Stimulated activated CD4-positive, alpha-beta T cell treated with anti-CD3 and anti-CD28 coated beads, Interleukin-15, amount 100 ng/mL, for 1 hour (primary cell): ENCODE measurements around the gene TFF1.

Source experiments
- DNase-seq, 2 donors: peaks; one replicate each; pipeline ENCODE4 v3.0.0-alpha.2; 2020; ENCODE audit warnings: low read depth in 1 of 2, low spot score in 1 of 2

The TFF1 gene

GRCh38 chr21:42398436-42399028 lies 32.2 kb upstream of the TFF1 start:
- DNase-seq = no peak

DNA sequence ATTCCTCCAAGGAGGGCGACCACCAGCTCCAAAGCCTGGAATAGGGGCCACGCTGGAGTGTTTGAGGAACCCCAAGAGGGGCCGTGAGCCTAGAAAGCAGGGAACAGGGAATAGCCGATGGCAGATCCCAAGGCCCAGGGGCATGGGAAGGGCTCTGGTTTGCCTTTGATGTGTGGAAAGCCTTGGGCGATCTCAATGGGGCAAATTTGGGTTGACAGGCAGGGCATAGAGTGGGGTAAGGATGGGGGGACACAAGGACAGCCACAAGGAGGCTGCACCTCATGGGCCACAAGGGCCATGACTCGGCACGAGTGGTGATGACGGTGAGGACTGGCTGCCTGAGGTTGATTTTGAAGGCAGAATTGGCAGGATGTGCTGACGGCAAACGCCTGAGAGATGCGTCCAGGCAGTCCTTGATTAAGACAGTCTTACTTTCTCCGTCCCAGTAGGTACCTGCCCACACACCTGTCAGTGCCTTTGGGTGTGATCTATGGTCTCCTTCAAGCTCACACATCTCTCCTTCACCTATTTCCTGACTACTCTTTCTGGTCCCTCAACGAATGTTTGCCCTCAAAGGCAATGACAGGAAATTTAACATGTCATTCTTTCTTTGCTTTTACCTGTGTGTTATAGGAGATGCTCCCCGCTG lies 31.5 kb upstream of the TFF1 start:
- DNase-seq = no peak

DNA sequence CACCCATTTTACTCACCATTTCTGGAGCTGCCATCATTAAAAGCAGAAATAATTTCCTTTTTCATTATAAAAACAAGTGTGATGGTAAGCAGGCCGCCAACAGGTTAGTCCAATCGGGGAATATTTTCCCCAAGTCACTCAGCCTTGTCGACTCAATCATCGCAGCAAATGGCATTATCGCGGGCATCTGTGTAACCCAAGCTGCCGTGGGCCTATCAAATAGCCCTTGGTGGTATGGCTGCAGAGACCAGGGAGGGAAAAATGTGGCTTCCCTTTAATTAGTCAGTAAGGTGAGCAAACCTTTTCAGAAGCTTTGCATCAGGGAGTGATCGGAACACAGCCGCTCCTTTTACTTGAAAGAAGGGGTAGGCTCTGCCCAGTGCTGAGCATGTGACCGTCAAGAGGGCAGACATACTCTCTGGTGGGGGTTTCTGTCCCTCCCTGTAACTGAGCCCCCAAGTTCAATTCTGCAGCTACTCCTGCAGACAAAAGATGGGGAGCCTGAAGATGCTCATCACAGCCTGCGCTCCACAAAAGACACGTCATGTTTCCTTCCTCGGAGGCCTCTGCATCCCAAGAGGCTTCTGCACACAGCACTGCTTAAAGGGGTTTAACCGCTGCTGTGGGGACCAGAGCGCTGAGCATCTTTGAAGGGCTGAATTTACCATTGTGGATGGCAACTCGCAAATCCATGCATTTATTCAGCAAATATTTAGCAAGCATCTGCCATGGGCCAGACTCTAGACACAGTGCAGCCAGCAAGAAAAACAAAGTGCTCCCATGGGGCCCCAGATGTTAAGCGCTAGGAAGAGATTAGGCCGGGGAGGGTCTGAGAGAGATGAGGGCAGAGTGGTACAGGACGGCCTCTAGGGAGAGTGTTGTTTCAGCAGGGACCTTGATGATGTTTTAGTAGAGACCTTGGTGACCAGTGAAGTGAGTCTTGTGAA lies 30.7 kb upstream of the TFF1 start:
- no peak for DNase-seq

- no peak for DNase-seq
Measured at GRCh38 chr21:42395905-42396651, 29.7 kb upstream of the TFF1 start, which contains the start of gene TMPRSS3. TMPRSS3 (minus strand) TSS chr21:42396052; CDS start chr21:42395417, 635 bp downstream.

- DNase-seq = no peak
Measured at GRCh38 chr21:42395302-42395701, 29.0 kb upstream of the TFF1 start.

DNA sequence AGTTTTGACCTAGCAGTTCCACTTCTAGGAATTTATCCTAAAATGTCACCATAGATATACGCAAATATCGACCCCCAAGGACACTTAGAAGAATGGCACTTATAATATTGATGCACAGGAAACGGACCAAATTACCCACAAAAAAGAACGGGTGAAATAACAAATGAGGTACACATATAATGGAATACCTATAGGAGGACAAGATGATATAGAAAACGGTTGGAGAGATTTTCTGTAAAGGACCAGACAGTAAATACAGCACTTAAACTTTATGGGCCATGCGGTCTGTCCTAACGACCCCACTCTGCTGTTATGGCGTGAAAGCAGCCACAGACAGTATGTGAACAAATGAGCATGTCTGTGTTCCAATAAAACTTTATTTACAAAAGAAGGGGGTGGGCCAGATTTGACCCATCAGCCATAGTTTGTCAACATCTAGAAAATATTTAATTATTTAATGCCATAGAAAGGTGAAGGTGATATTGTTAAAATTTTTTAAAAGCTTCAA lies 27.2 kb upstream of the TFF1 start:
- DNase-seq = no peak

DNA sequence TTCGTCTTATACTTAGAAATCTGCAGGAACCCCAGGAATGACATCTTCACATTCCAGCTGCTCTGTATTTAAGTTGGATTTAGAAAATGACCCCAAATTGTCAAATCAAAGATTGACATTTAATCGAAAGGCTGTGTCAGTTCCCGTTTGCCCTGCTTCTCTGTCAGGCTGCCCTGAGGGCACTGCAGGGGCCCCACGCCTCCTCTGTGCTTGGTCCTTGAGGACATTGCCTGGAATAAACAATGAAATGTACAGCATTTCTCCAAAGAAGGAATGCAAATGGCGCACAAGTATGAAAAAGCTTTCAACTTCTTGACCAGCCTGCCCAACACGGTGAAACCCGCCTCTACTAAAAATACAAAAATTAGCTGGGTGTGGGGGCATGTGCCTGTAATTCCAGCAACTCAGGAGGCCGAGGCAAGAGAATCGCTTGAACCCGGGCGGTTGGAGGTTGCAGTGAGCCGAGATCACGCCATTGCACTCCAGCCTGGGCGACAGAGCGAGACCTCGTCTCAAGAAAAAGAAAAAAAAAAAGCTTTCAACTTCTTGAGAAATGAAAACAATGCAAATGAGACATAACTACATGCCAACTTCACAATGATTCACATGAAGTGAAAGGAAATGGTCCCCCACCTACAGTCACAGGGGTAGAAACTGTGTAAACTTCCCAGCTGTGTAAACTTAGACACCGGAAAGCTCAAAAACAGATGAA lies 26.6 kb upstream of the TFF1 start:
- no peak for DNase-seq

- DNase-seq = no peak
Measured at GRCh38 chr21:42391297-42391696, 25.0 kb upstream of the TFF1 start.

DNA sequence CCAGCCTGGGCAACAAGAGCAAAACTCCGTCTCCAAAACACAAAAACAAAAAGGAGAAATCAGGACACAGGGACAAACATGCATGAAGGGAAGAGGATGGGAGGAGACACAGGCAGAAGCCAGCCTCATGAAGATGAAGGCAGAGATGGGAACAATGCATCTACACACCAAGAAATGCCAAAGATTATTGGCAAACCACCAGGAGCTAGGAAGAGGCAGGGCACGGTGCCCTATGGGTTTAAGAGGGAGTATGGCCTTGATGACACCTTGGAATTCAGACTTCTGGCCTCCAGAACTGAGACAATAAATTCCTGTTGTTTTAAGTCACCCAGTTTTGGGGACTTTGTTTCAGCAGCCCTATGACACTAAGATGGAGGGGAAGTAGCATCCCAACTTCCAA lies 24.4 kb upstream of the TFF1 start:
- no peak for DNase-seq

- DNase-seq = no peak
Measured at GRCh38 chr21:42390193-42390592, 23.9 kb upstream of the TFF1 start.

GRCh38 chr21:42389449-42389835 lies 23.1 kb upstream of the TFF1 start:
- no peak for DNase-seq

GRCh38 chr21:42388740-42389448 lies 22.6 kb upstream of the TFF1 start:
- DNase-seq = no peak

GRCh38 chr21:42387843-42388340 lies 21.6 kb upstream of the TFF1 start:
- no peak for DNase-seq

DNA sequence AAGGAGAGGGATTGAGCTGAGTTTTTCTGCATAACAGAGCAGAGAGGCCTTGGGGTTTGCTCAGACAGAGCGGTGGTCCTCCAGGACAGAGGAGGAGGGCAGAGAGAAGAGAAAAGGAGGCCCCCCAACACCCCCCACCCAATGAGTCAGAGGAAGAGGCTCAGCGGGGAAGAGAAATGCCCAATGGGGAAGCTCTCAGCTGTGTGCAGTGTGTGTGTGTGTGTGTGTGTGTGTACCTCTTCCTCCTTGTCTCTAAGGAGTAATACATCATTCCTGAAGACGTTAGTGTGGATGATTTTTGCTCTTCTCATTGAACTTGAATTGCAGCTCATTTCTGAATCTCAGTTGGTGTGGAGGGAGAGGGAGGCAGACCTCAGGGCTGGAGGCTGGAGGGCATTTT lies 20.8 kb upstream of the TFF1 start:
- DNase-seq = no peak

- DNase-seq = no peak
Measured at GRCh38 chr21:42386034-42386591, 19.8 kb upstream of the TFF1 start.

- no peak for DNase-seq
Measured at GRCh38 chr21:42385619-42386018, 19.3 kb upstream of the TFF1 start.

DNA sequence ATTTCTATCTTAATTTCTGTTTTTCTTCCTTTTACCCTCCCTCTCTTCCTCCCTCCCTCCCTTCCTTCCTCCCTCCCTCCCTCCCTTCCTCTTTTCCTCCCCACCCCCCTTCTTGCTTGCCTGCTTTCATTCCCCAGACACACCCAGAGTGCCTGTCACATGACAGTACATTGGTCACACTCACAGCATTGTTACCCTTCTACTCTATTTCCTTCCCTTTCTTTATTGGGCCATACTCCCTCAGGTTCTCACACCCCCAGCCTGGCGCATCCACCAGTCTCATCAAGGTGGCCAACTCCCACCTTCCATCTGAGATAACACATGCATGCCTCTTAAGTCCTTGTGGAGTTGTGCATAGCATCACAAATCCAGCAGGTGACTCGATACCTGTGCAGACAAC lies 18.7 kb upstream of the TFF1 start:
- no peak for DNase-seq

- DNase-seq = no peak
Measured at GRCh38 chr21:42384156-42384945, 18.0 kb upstream of the TFF1 start.

DNA sequence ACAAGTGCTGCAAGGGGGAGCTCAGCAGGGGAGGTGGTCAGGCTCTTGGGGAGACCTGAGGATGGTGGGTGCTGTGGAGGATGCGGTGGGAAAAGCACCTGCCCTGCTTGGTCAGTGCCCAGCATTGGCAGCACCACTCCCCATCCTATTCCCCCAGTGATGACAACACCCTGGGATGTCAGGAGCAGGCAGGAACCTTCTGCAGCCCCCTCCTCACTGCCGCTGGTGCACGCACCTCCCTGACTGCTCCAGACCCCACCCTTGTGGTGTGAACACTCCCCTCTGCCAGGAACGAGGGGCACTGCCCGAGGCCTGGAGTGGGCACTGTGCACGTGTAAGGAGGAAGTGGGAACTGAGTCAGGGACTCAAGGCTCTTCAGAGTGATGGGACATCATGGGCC lies 17.0 kb upstream of the TFF1 start:
- DNase-seq = no peak
